K562 (cell line): ENCODE data around the gene NIPA2. TPM values are rescaled to one million over a fixed set of nuclear protein-coding genes. Genes with fewer than 3 reads are reported as not detected.

Experiments
- ATAC-seq: fragments of 200-7000 bp; cut with Tn5 transposase; 3 replicates; pipeline ENCODE4 v1.9.1; 2020; ENCODE audit warnings: moderate library complexity
- BruUV-seq: library from RNA; stranded (reverse); fragments of 400-500 nt; replicated peaks from 2 replicates; lab custom pipeline; 2021; lab: Mats Ljungman, UMichigan
- CTCF ChIA-PET: fragments of 300-600 bp; formaldehyde crosslinking; extraction: SDS; loops from one replicate; lab custom pipeline; 2021; ENCODE audit warnings: low intra/inter-chr PET ratio; lab: Yijun Ruan, JAX
- POLR2A ChIA-PET: fragments of 300-600, 350-650 bp; sonication (Branson Sonifier 250); formaldehyde crosslinking; extraction: SDS; loops from one replicate; lab custom pipeline; 2021; ENCODE audit warnings: antibody characterized with exemption, inconsistent platforms; lab: Yijun Ruan, JAX
- DNase-seq, 4 experiments: peaks; one replicate each; pipeline versions ENCODE4 v3.0.0 to v3.0.0-alpha.2; 2011 to 2018; ENCODE audit warnings: low spot score in 3 of 4, mixed read lengths in 3 of 4; ENCODE audit errors: extremely low read depth in 1 of 4
- FAIRE-seq: peaks from 2 replicates; lab custom pipeline; 2011; peaks lifted over from hg19 to GRCh38; lab: Jason Lieb, UNC
- H2AFZ ChIP-seq: 2 replicates; pipeline ENCODE4 v1.6.0; 2011; ENCODE audit warnings: low read depth, low read length, control low read depth, inconsistent platforms
- H3K27ac ChIP-seq: fragments of 200-600 bp; 3 replicates; pipeline ENCODE4 v1.8.0; 2011; ENCODE audit warnings: low read depth, mild to moderate bottlenecking, control low read depth, inconsistent platforms, low read length, moderate library complexity, mixed read lengths; ENCODE audit errors: extremely low read depth
- H3K27me3 ChIP-seq, 2 experiments: fragments of 300-600 bp in 1 of 2; 2 replicates in 1 of 2; 3 replicates in 1 of 2; pipeline versions ENCODE4 v1.6.0 to v1.8.0; 2011; ENCODE audit warnings: inconsistent platforms in 2 of 2, low read length in 2 of 2, mild to moderate bottlenecking in 1 of 2, mixed read lengths in 1 of 2, moderate library complexity in 1 of 2; ENCODE audit not compliant: control insufficient read depth in 2 of 2, insufficient read depth in 2 of 2
- H3K36me3 ChIP-seq: fragments of 300-600 bp; 3 replicates; pipeline ENCODE4 v1.8.0; 2011; ENCODE audit warnings: mild to moderate bottlenecking, low read length, inconsistent platforms; ENCODE audit not compliant: control insufficient read depth, insufficient read depth
- H3K4me1 ChIP-seq, 2 experiments: fragments of 200-600 bp in 1 of 2; replicated peaks in 1 of 2; 2 replicates in 1 of 2; 3 replicates in 1 of 2; pipeline versions ENCODE4 v1.5.1 to v1.8.0; 2011; ENCODE audit warnings: inconsistent platforms in 2 of 2, low read length in 2 of 2, mild to moderate bottlenecking in 1 of 2, mixed read lengths in 1 of 2, moderate library complexity in 1 of 2; ENCODE audit not compliant: control insufficient read depth in 2 of 2, insufficient read depth in 2 of 2
- H3K4me2 ChIP-seq: 2 replicates; pipeline ENCODE4 v1.6.1; 2011; ENCODE audit warnings: low read length, control low read depth, inconsistent platforms, mixed read lengths; ENCODE audit not compliant: insufficient read depth
- H3K4me3 ChIP-seq: fragments of 200-600 bp; sonication (generic), shearing (Covaris generic); 2 replicates; pipeline ENCODE4 v1.5.1; 2016; ENCODE audit warnings: control low read depth, inconsistent platforms
- H3K79me2 ChIP-seq: fragments of 200-600 bp; 3 replicates; pipeline ENCODE4 v1.8.0; 2011; ENCODE audit warnings: low read length, inconsistent platforms; ENCODE audit not compliant: control insufficient read depth, insufficient read depth
- H3K9ac ChIP-seq, 2 experiments: 2 replicates each; pipeline versions ENCODE4 v1.6.0 to v1.6.1; 2011; ENCODE audit warnings: low read depth in 2 of 2, low read length in 2 of 2, control low read depth in 1 of 2, inconsistent platforms in 1 of 2, mild to moderate bottlenecking in 1 of 2, mixed read lengths in 1 of 2; ENCODE audit not compliant: insufficient read depth in 1 of 2
- H3K9me1 ChIP-seq: one replicate; pipeline ENCODE4 v1.6.0; 2011; ENCODE audit warnings: inconsistent platforms, mild to moderate bottlenecking, low read length, moderate library complexity; ENCODE audit not compliant: control insufficient read depth, insufficient read depth
- H3K9me3 ChIP-seq: replicated peaks from 2 replicates; pipeline ENCODE4 v1.5.1; 2011; ENCODE audit warnings: low read depth, low read length, inconsistent platforms; ENCODE audit not compliant: control insufficient read depth, insufficient read depth
- H4K20me1 ChIP-seq: replicated peaks from 2 replicates; pipeline ENCODE4 v1.6.1; 2011; ENCODE audit warnings: low read length, inconsistent platforms, mixed read lengths; ENCODE audit not compliant: control insufficient read depth, insufficient read depth
- CBX1 ChIP-seq: sonication (generic); IDR thresholded peaks from 2 replicates; pipeline ENCODE4 v1.6.1; 2016; ENCODE audit warnings: antibody characterized with exemption, low read depth, mild to moderate bottlenecking
- GABPA ChIP-seq: fragments of 200-800 bp; sonication (Bioruptor generic); conservative IDR thresholded peaks from 2 replicates; pipeline ENCODE4 v1.6.1; 2016; ENCODE audit warnings: low read depth, missing genetic modification characterization, missing compliant biosample characterization
- GABPB1 ChIP-seq: sonication (generic); formaldehyde crosslinking; IDR thresholded peaks from 2 replicates; pipeline ENCODE4 v1.8.0; 2022; ENCODE audit warnings: mild to moderate bottlenecking, missing genetic modification reagents
- HDAC8 ChIP-seq: fragments of 450-650 bp; IDR thresholded peaks from 2 replicates; pipeline ENCODE4 v1.6.1; 2016; ENCODE audit warnings: mild to moderate bottlenecking, missing genetic modification characterization, moderate library complexity, missing compliant biosample characterization
- JUNB ChIP-seq: fragments of 450-650 bp; formaldehyde crosslinking; conservative IDR thresholded peaks from 2 replicates; pipeline ENCODE4 v1.4.0; 2020; ENCODE audit warnings: mild to moderate bottlenecking
- KDM5B ChIP-seq: fragments of 200-600 bp; sonication (generic); IDR thresholded peaks from 2 replicates; pipeline ENCODE4 v1.6.1; 2012; ENCODE audit warnings: low read depth, mild to moderate bottlenecking, moderate library complexity, low read length, control low read depth, inconsistent platforms; ENCODE audit not compliant: insufficient replicate concordance
- KLF13 ChIP-seq: fragments of 450-650 bp; IDR thresholded peaks from 2 replicates; pipeline ENCODE4 v1.6.1; 2016; ENCODE audit warnings: missing genetic modification characterization, low read depth, mild to moderate bottlenecking, missing compliant biosample characterization, moderate library complexity, borderline replicate concordance
- NFATC3 ChIP-seq: fragments of 450-650 bp; IDR thresholded peaks from 2 replicates; pipeline ENCODE4 v1.6.1; 2017; ENCODE audit warnings: mild to moderate bottlenecking
- PHB ChIP-seq: fragments of 250-450 bp; sonication (Bioruptor Pico); IDR thresholded peaks from 2 replicates; pipeline ENCODE4 v1.5.0; 2021
- PHTF2 ChIP-seq: fragments of 250-450 bp; sonication (Bioruptor Pico); IDR thresholded peaks from 2 replicates; pipeline ENCODE4 v1.5.0; 2021; ENCODE audit warnings: mild to moderate bottlenecking
- POLR2AphosphoS2 ChIP-seq: IDR thresholded peaks from 2 replicates; pipeline ENCODE4 v1.6.1; 2012; ENCODE audit warnings: low read length, improper control_type of control experiment
- SAFB2 ChIP-seq: fragments of 200-400 bp; formaldehyde crosslinking; IDR thresholded peaks from 2 replicates; pipeline ENCODE4 v1.6.1; 2018; ENCODE audit warnings: borderline replicate concordance, low read length, low read depth, moderate library complexity; ENCODE audit not compliant: severe bottlenecking
- TEAD2 ChIP-seq: fragments of 450-650 bp; IDR thresholded peaks from 2 replicates; pipeline ENCODE4 v1.6.1; 2016; ENCODE audit warnings: missing genetic modification characterization, control low read depth, missing compliant biosample characterization
- TGIF2 ChIP-seq: sonication (generic); formaldehyde crosslinking; IDR thresholded peaks from 2 replicates; pipeline ENCODE4 v1.8.1; 2022; ENCODE audit warnings: mild to moderate bottlenecking, missing genetic modification reagents, moderate library complexity
- ZBTB7A ChIP-seq: IDR thresholded peaks from 2 replicates; pipeline ENCODE4 v1.6.1; 2011; ENCODE audit warnings: low read depth, mild to moderate bottlenecking, low read length, moderate library complexity, borderline replicate concordance; ENCODE audit not compliant: control insufficient read depth
- ZC3H8 ChIP-seq: fragments of 450-650 bp; IDR thresholded peaks from 2 replicates; pipeline ENCODE4 v1.6.1; 2017
- ZNF274 ChIP-seq: IDR thresholded peaks from 2 replicates; pipeline ENCODE4 v1.6.1; 2011; ENCODE audit warnings: low read depth, mild to moderate bottlenecking, low read length, moderate library complexity, borderline replicate concordance
- WGBS: fragments of 100-300 bp; shearing (Covaris generic); methylation state at CpG from one replicate; pipeline ENCODE4 v1.1.6; 2016; ENCODE audit warnings: low coverage, mixed read lengths; ENCODE audit not compliant: insufficient coverage; ENCODE audit errors: missing lambda C conversion rate; 5-methylcytosine and 5-hydroxymethylcytosine counted together
- in situ Hi-C: fragments of 300-500 bp; cut with MboI; formaldehyde crosslinking; loops from 4 replicates; pipeline ENCODE4 v1.15.0; 2018; ENCODE audit warnings: inconsistent platforms, mixed read lengths
- intact Hi-C: fragments of 100-400 bp; cut with micrococcal nuclease; formaldehyde crosslinking; loops from 2 replicates; pipeline ENCODE4 v1.14.2; 2022
- polyA plus RNA-seq, 8 experiments: library from polyadenylated mRNA; depleted of rRNA in 4 of 8; stranded (reverse) in 5 of 8; unstranded in 3 of 8; fragments of >200 nt; fragmentation: Nextera tagmentation in 2 of 8; fragmentation: Illumina TruSeq in 1 of 8; extraction: Ambion mirVana in 2 of 8; extraction: Trizol in 1 of 8; gene quantifications; 2 replicates each; pipeline versions ENCODE4 v1.2.1 to v1.2.3, GENCODE V29; 2011 to 2014; ENCODE audit warnings: inconsistent platforms in 1 of 8, missing spikeins in 1 of 8
- total RNA-seq, 7 experiments: library from RNA; depleted of rRNA in 6 of 7; stranded (reverse); fragments of >200 nt in 6 of 7; fragmentation: Illumina TruSeq in 2 of 7; extraction: Trizol in 2 of 7; gene quantifications; 2 replicates each; pipeline versions ENCODE4 v1.2.1 to v1.2.3, GENCODE V29; 2011 to 2021; ENCODE audit warnings: low replicate concordance in 1 of 7
- TF ChIP-seq, protein P1 (sequence below): fragments of 250-450 bp; sonication (Bioruptor Pico); IDR thresholded peaks from 2 replicates; pipeline ENCODE4 v1.8.0; 2022; ENCODE audit warnings: moderate library complexity, mild to moderate bottlenecking, inconsistent platforms
- TF ChIP-seq, protein P2 (sequence below): fragments of 250-450 bp; sonication (Bioruptor Pico); IDR thresholded peaks from 2 replicates; pipeline ENCODE4 v1.5.1; 2021; ENCODE audit warnings: mild to moderate bottlenecking
- TF ChIP-seq, protein P3 (sequence below): fragments of 250-450 bp; sonication (Bioruptor Pico); IDR thresholded peaks from 2 replicates; pipeline ENCODE4 v1.8.0; 2022; ENCODE audit warnings: inconsistent platforms

The NIPA2 gene
- total and polyA plus RNA-seq, 9 of the 15 experiments (the other 6 are each of a cell fraction or from before 2014, with no cell fraction given): 18.7 to 107 (median 87.3) TPM

DNA sequence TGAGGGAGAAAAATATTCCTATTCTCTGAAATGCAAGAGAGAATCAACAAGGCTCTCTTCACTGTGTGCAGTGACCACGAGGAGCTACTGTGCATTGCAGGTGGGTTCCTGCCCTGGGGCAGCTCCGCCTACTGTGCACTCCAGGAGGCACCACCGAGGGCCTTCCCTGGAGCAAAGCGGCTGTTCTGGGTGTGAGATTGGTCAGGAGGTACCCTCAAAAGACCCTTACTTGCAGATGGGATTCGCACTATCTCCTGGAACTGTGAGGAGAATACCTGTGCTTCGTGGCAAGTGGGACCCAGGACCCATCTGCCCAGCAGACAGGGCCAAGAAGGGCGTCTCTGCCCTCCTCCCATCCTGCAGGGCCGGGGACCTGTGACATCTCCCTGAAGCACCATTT is 72.8 kb downstream of the NIPA2 start (continued):
- TF ChIP-seq, protein P1, sequence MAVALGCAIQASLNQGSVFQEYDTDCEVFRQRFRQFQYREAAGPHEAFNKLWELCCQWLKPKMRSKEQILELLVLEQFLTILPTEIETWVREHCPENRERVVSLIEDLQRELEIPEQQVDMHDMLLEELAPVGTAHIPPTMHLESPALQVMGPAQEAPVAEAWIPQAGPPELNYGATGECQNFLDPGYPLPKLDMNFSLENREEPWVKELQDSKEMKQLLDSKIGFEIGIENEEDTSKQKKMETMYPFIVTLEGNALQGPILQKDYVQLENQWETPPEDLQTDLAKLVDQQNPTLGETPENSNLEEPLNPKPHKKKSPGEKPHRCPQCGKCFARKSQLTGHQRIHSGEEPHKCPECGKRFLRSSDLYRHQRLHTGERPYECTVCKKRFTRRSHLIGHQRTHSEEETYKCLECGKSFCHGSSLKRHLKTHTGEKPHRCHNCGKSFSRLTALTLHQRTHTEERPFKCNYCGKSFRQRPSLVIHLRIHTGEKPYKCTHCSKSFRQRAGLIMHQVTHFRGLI (CRISPR knock-in tag): no peak
- TF ChIP-seq TEAD2 (tag): no peak
- TF ChIP-seq NFATC3: no peak
- TF ChIP-seq, protein P2, sequence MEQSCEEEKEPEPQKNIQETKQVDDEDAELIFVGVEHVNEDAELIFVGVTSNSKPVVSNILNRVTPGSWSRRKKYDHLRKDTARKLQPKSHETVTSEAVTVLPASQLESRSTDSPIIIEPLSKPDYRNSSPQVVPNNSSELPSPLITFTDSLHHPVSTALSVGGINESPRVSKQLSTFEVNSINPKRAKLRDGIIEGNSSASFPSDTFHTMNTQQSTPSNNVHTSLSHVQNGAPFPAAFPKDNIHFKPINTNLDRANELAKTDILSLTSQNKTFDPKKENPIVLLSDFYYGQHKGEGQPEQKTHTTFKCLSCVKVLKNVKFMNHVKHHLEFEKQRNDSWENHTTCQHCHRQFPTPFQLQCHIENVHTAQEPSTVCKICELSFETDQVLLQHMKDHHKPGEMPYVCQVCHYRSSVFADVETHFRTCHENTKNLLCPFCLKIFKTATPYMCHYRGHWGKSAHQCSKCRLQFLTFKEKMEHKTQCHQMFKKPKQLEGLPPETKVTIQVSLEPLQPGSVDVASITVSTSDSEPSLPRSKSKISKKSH (CRISPR knock-in tag): no peak
- TF ChIP-seq ZC3H8: no peak
- no peak for TF ChIP-seq KLF13
- no peak for TF ChIP-seq GABPA (tag)

DNA sequence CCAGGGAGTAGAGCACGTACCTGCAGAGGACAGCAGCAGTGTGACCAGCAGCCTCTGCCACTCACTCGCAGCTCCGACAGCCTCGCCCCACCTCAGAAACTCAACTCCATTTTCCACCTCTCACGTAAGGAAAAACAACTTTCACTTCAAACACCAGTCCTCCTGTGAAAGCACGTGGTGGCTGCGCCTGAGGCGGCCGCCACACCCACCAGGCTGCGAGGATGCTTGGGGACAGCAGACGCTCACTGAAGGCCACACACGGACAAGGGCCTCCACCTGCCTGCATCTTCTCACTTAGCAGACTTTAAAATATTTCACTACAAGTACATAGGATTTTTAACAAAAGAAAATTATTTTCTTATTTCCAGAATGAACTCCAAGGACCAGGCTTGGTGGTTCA is 73.8 kb downstream of the NIPA2 start:
- H3K36me3 ChIP-seq: peaks cover 44% of the 10 kb centered on the region; the same call in 2 of the 3 replicates
- TF ChIP-seq, protein P3, sequence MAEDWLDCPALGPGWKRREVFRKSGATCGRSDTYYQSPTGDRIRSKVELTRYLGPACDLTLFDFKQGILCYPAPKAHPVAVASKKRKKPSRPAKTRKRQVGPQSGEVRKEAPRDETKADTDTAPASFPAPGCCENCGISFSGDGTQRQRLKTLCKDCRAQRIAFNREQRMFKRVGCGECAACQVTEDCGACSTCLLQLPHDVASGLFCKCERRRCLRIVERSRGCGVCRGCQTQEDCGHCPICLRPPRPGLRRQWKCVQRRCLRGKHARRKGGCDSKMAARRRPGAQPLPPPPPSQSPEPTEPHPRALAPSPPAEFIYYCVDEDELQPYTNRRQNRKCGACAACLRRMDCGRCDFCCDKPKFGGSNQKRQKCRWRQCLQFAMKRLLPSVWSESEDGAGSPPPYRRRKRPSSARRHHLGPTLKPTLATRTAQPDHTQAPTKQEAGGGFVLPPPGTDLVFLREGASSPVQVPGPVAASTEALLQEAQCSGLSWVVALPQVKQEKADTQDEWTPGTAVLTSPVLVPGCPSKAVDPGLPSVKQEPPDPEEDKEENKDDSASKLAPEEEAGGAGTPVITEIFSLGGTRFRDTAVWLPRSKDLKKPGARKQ (CRISPR knock-in tag): no peak
- TF ChIP-seq HDAC8 (tag): no peak
- TF ChIP-seq ZNF274: no peak
- TF ChIP-seq GABPB1 (CRISPR knock-in tag): no peak
- no peak for TF ChIP-seq JUNB (CRISPR knock-in tag)
- TF ChIP-seq CBX1: no peak
- no peak for TF ChIP-seq POLR2AphosphoS2
- no peak for TF ChIP-seq SAFB2
- no peak for TF ChIP-seq PHB (CRISPR knock-in tag)
- TF ChIP-seq KDM5B: no peak
- TF ChIP-seq PHTF2 (CRISPR knock-in tag): no peak
- no peak for TF ChIP-seq TGIF2 (CRISPR knock-in tag)
- TF ChIP-seq ZBTB7A: no peak

More for the DNA sequence above, 73.8 kb downstream of the NIPA2 start:
- H3K9me3 ChIP-seq: no peaks in the 10 kb centered on the region
- no peaks in the 10 kb centered on the region for H3K79me2 ChIP-seq
- no peaks in the 10 kb centered on the region for H3K9me1 ChIP-seq
- ATAC-seq (no peak), FAIRE-seq (no peak), DNase-seq (no peak)
- H3K4me1 ChIP-seq: peaks cover 0 to 7% of the 10 kb centered on the region in 2 experiments; a peak in 3 of 5 replicates
- no peak overlapping the region for H3K9ac ChIP-seq
- no peak overlapping the region for H2AFZ ChIP-seq
- ChIA-PET POLR2A (no interaction called here), CTCF (no interaction called here)
- no peak overlapping the region for H3K27ac ChIP-seq
- no peaks in the 10 kb centered on the region for H3K27me3 ChIP-seq
- no peak overlapping the region for H3K4me3 ChIP-seq
- 91% methylated on average over 11 of the region's 12 CpGs for WGBS
- no peak overlapping the region for H3K4me2 ChIP-seq
- intact Hi-C loops (no loop called here), in situ Hi-C loops (no loop called here)
- no TSS peak for BruUV-seq
- no peaks in the 10 kb centered on the region for H4K20me1 ChIP-seq
